HCT116 (cell line): ENCODE measurements around the gene FOXA1. TPM values are rescaled to one million over a fixed set of nuclear protein-coding genes. Genes with fewer than 3 reads are reported as not detected.

Source experiments
- ATAC-seq: fragments of 200-7000 bp; cut with Tn5 transposase; 2 replicates; pipeline ENCODE4 v1.9.1; 2020; ENCODE audit warnings: mild to moderate bottlenecking, moderate library complexity
- BruUV-seq: library from RNA; stranded (reverse); fragments of 400-500 nt; replicated peaks from 2 replicates; lab custom pipeline; 2021; lab: Mats Ljungman, UMichigan
- CTCF ChIA-PET: fragments of 300-600 bp; sonication (Branson Sonifier 250); formaldehyde crosslinking; loops from one replicate; lab custom pipeline; 2021; ENCODE audit warnings: antibody characterized with exemption; lab: Charles Lee
- POLR2A ChIA-PET: fragments of 300-600, 350-600 bp; sonication (Branson Sonifier 250); formaldehyde crosslinking; loops from one replicate; lab custom pipeline; 2021; ENCODE audit warnings: antibody characterized with exemption; lab: Charles Lee
- RAD21 ChIA-PET, 2 experiments: fragments of 300-600 bp; sonication (Branson Sonifier 250); formaldehyde crosslinking; loops; one replicate each; lab custom pipeline; 2023; ENCODE audit warnings: low total read pairs in 2 of 2; ENCODE audit not compliant: uncharacterized antibody in 2 of 2, unreplicated experiment in 2 of 2, low non-redundant PET in 1 of 2; lab: Charles Lee
- DNase-seq: peaks from one replicate; pipeline ENCODE4 v3.0.0-alpha.2; 2010; ENCODE audit warnings: low read depth, low spot score
- H2AFZ ChIP-seq: fragments of 200-600 bp; shearing (Covaris generic), sonication (generic); 2 replicates; pipeline ENCODE4 v1.6.1; 2017; ENCODE audit warnings: low read depth, mixed run types, mixed read lengths, antibody characterized with exemption, low read length; ENCODE audit not compliant: poor library complexity, severe bottlenecking
- H3K27ac ChIP-seq: 2 replicates; pipeline ENCODE4 v1.5.1; 2012; ENCODE audit warnings: low read depth, low read length
- H3K27me3 ChIP-seq: fragments of 200-600 bp; sonication (generic); 2 replicates; pipeline ENCODE4 v1.6.1; 2016; ENCODE audit warnings: mixed run types, low read length, mixed read lengths; ENCODE audit not compliant: insufficient read depth
- H3K36me3 ChIP-seq, 2 experiments: fragments of 200-500 bp in 1 of 2; fragments of 200-600 bp in 1 of 2; sonication (Bioruptor generic) in 1 of 2; sonication (generic) in 1 of 2; 2 replicates each; pipeline versions ENCODE4 v1.5.1 to v1.6.1; 2014 to 2016; ENCODE audit warnings: low read length in 2 of 2, inconsistent platforms in 1 of 2, mixed read lengths in 1 of 2, mixed run types in 1 of 2; ENCODE audit not compliant: insufficient read depth in 2 of 2, control insufficient read depth in 1 of 2
- H3K4me1 ChIP-seq, 2 experiments: fragments of 200-600 bp in 1 of 2; sonication (generic) in 1 of 2; 2 replicates each; pipeline versions ENCODE4 v1.5.1 to v1.6.1; 2012 to 2017; ENCODE audit warnings: low read length in 2 of 2, inconsistent platforms in 1 of 2, mild to moderate bottlenecking in 1 of 2, mixed read lengths in 1 of 2, mixed run types in 1 of 2, moderate library complexity in 1 of 2; ENCODE audit not compliant: insufficient read depth in 2 of 2, control insufficient read depth in 1 of 2
- H3K4me2 ChIP-seq: fragments of 200-600 bp; sonication (generic); 2 replicates; pipeline ENCODE4 v1.6.1; 2017; ENCODE audit warnings: mixed run types, low read length, mixed read lengths
- H3K4me3 ChIP-seq, 2 experiments: fragments of 200-600 bp in 1 of 2; sonication (generic) in 1 of 2; replicated peaks in 1 of 2; 2 replicates each; pipeline ENCODE4 v1.5.1; 2011 to 2016; ENCODE audit warnings: low read length in 2 of 2, control low read depth in 1 of 2, low read depth in 1 of 2, mild to moderate bottlenecking in 1 of 2, mixed read lengths in 1 of 2, mixed run types in 1 of 2
- H3K79me2 ChIP-seq: fragments of 200-600 bp; sonication (generic); 2 replicates; pipeline ENCODE4 v1.6.1; 2017; ENCODE audit warnings: mild to moderate bottlenecking, mixed run types, low read length, moderate library complexity, mixed read lengths; ENCODE audit not compliant: insufficient read depth
- H3K9ac ChIP-seq: fragments of 200-600 bp; sonication (generic); 2 replicates; pipeline ENCODE4 v1.6.1; 2016; ENCODE audit warnings: low read length, mixed read lengths
- H3K9me2 ChIP-seq: fragments of 200-600 bp; sonication (generic), shearing (Covaris generic); 2 replicates; pipeline ENCODE4 v1.6.1; 2017; ENCODE audit warnings: mixed run types, mild to moderate bottlenecking, moderate library complexity; ENCODE audit not compliant: insufficient read depth
- H3K9me3 ChIP-seq, 2 experiments: fragments of 200-500 bp in 1 of 2; fragments of 200-600 bp in 1 of 2; sonication (Bioruptor generic) in 1 of 2; sonication (generic) in 1 of 2; 2 replicates each; pipeline ENCODE4 v1.6.1; 2014 to 2017; ENCODE audit warnings: low read length in 2 of 2, mixed read lengths in 2 of 2, inconsistent platforms in 1 of 2, low read depth in 1 of 2, mild to moderate bottlenecking in 1 of 2, mixed run types in 1 of 2, moderate library complexity in 1 of 2; ENCODE audit not compliant: control insufficient read depth in 1 of 2, insufficient read depth in 1 of 2
- H4K20me1 ChIP-seq: fragments of 200-600 bp; sonication (generic), shearing (Covaris generic); 2 replicates; pipeline ENCODE4 v1.6.1; 2017; ENCODE audit warnings: mixed run types, mild to moderate bottlenecking, moderate library complexity; ENCODE audit not compliant: insufficient read depth
- CBX3 ChIP-seq: IDR thresholded peaks from 2 replicates; pipeline ENCODE4 v1.6.1; 2012; ENCODE audit warnings: low read depth
- CEBPB ChIP-seq: IDR thresholded peaks from 2 replicates; pipeline ENCODE4 v1.6.1; 2012; ENCODE audit warnings: low read depth
- EZH2 ChIP-seq: fragments of 200-600 bp; sonication (generic); IDR thresholded peaks from 2 replicates; pipeline ENCODE4 v1.6.1; 2017; ENCODE audit warnings: antibody characterized with exemption, mixed run types
- FOSL1 ChIP-seq: IDR thresholded peaks from 2 replicates; pipeline ENCODE4 v1.6.1; 2012; ENCODE audit warnings: low read depth
- POLR2A ChIP-seq: IDR thresholded peaks from 2 replicates; pipeline ENCODE4 v1.7.0; 2011; ENCODE audit warnings: borderline replicate concordance; ENCODE audit not compliant: insufficient read depth, insufficient read length; ENCODE audit errors: extremely low read depth
- RAD21 ChIP-seq: IDR thresholded peaks from 2 replicates; pipeline ENCODE4 v1.6.1; 2012; ENCODE audit warnings: low read depth, mild to moderate bottlenecking
- SIN3A ChIP-seq: IDR thresholded peaks from 2 replicates; pipeline ENCODE4 v1.6.1; 2012; ENCODE audit warnings: low read depth
- SP1 ChIP-seq: IDR thresholded peaks from 2 replicates; pipeline ENCODE4 v1.6.1; 2012; ENCODE audit warnings: low read depth
- SRF ChIP-seq: IDR thresholded peaks from 2 replicates; pipeline ENCODE4 v1.6.1; 2012; ENCODE audit warnings: low read depth
- ZNF274 ChIP-seq: fragments of 200-500 bp; sonication (Bioruptor generic); IDR thresholded peaks from 2 replicates; pipeline ENCODE4 v1.6.1; 2014; ENCODE audit warnings: mild to moderate bottlenecking, low read depth, low read length, inconsistent platforms
- intact Hi-C: fragments of 100-400 bp; cut with micrococcal nuclease; formaldehyde crosslinking; loops from 2 replicates; pipeline ENCODE4 v1.10.0; 2022
- total RNA-seq: library from RNA; stranded (reverse); gene quantifications from one replicate; pipeline ENCODE4 v1.2.1, GENCODE V29; 2021; ENCODE audit not compliant: unreplicated experiment
- TF ChIP-seq, protein P1 (sequence below): IDR thresholded peaks from 2 replicates; pipeline ENCODE4 v1.6.1; 2012
- TF ChIP-seq, protein P2 (sequence below): IDR thresholded peaks from 2 replicates; pipeline ENCODE4 v1.6.1; 2011; ENCODE audit warnings: mild to moderate bottlenecking, low read length, moderate library complexity; ENCODE audit not compliant: insufficient replicate concordance; ENCODE audit errors: extremely low read depth
- TF ChIP-seq, protein P3 (sequence below): IDR thresholded peaks from 2 replicates; pipeline ENCODE4 v1.6.1; 2012

FOXA1 gene
- total RNA-seq, 1 experiment from 2014 or later = 1.3 TPM

DNA sequence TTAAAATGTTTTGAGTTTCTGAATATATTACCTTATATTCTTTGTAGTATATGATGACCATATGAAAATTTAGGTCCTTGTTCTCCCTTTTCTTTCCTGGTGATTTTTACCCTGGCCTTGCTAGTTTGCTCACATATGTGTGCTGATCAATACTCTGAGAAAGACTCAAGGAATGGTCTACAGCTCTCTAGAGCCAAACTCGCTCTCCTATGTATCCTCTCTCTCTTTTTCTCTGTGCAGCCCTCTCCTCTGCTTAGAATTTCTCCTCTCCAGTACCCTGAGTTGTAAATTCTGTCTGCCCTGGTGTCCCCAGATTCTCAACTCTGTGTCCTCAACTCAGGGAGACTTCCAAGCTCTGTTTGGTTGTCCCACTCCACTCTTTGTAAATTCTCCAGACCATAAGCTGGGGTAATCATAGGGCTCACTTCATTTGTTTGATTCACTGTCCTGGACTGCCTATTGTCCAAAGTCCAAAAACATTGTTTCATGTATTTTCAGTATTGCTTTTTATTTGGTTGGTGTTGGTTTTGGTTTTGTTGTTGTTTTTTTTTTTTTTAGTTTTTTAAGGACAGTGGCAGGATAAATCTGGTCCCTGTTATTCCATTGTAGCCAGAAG, 41.0 kb downstream of the FOXA1 start:
- intact Hi-C loops = no loop called here
- Histone ChIP-seq H3K79me2 (no peaks in the 10 kb centered on the region), H3K4me3 (no peak overlapping the region), H3K27me3 (no peaks in the 10 kb centered on the region), H3K4me1 (no peaks in the 10 kb centered on the region), H3K9me3 (no peaks in the 10 kb centered on the region), H3K27ac (no peak overlapping the region), H2AFZ (no peak overlapping the region), H4K20me1 (no peaks in the 10 kb centered on the region), H3K9me2 (no peaks in the 10 kb centered on the region), H3K9ac (no peak overlapping the region), H3K4me2 (no peak overlapping the region), H3K36me3 (no peaks in the 10 kb centered on the region)
- RAD21 ChIA-PET = no interaction called here
- no peak for ATAC-seq
- CTCF ChIA-PET = no interaction called here
- DNase-seq = no peak
- TF ChIP-seq CBX3 (no peak), SIN3A (no peak), ZNF274 (no peak), SP1 (no peak), POLR2A (no peak), RAD21 (no peak), FOSL1 (no peak), CEBPB (no peak), SRF (no peak), EZH2 (no peak)
- TF ChIP-seq, protein P1, sequence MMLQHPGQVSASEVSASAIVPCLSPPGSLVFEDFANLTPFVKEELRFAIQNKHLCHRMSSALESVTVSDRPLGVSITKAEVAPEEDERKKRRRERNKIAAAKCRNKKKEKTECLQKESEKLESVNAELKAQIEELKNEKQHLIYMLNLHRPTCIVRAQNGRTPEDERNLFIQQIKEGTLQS = no peak
- TF ChIP-seq, protein P2, sequence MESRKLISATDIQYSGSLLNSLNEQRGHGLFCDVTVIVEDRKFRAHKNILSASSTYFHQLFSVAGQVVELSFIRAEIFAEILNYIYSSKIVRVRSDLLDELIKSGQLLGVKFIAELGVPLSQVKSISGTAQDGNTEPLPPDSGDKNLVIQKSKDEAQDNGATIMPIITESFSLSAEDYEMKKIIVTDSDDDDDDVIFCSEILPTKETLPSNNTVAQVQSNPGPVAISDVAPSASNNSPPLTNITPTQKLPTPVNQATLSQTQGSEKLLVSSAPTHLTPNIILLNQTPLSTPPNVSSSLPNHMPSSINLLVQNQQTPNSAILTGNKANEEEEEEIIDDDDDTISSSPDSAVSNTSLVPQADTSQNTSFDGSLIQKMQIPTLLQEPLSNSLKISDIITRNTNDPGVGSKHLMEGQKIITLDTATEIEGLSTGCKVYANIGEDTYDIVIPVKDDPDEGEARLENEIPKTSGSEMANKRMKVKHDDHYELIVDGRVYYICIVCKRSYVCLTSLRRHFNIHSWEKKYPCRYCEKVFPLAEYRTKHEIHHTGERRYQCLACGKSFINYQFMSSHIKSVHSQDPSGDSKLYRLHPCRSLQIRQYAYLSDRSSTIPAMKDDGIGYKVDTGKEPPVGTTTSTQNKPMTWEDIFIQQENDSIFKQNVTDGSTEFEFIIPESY = no peak
- TF ChIP-seq, protein P3, sequence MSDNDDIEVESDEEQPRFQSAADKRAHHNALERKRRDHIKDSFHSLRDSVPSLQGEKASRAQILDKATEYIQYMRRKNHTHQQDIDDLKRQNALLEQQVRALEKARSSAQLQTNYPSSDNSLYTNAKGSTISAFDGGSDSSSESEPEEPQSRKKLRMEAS = no peak
- no TSS peak for BruUV-seq
- POLR2A ChIA-PET = no interaction called here
